Tibial nerve (tissue), 4 donors: ENCODE measurements around the gene GLRX2.

Source experiments
- EP300 ChIP-seq, 2 donors: sonication (generic); formaldehyde crosslinking; IDR thresholded peaks; one replicate each; pipeline ENCODE4 v1.6.1; 2017; ENCODE audit warnings: antibody characterized with exemption in 2 of 2, mild to moderate bottlenecking in 1 of 2
- TF ChIP-seq, protein P1 (sequence below), 5 experiments: fragments of 200-600 bp in 3 of 5; fragments of 450-650 bp in 2 of 5; sonication (generic) in 3 of 5; IDR thresholded peaks; one replicate each; pipeline ENCODE4 v1.5.1; 2016 to 2019; ENCODE audit warnings: antibody characterized with exemption in 5 of 5, mild to moderate bottlenecking in 3 of 5, moderate library complexity in 2 of 5

DNA sequence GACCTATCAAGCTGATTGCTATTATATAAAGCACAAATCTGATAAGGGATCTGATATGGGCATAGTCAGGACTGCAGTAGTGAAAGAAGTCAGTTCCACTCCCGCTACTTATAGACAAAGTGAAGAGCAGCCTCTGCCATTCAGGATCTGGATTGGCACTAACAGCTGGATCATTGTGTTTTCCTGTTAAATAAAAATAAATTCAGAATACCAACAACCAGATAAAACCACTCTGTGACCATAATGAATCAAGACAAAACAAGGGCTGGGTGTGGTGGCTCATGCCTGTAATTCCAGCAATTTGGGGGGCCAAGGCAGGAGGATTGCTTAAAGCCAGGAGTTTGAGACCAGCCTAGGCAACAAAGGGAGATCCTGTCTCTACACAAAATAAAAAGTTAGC lies 5.0 kb upstream of the GLRX2 start:
- TF ChIP-seq, protein P1, sequence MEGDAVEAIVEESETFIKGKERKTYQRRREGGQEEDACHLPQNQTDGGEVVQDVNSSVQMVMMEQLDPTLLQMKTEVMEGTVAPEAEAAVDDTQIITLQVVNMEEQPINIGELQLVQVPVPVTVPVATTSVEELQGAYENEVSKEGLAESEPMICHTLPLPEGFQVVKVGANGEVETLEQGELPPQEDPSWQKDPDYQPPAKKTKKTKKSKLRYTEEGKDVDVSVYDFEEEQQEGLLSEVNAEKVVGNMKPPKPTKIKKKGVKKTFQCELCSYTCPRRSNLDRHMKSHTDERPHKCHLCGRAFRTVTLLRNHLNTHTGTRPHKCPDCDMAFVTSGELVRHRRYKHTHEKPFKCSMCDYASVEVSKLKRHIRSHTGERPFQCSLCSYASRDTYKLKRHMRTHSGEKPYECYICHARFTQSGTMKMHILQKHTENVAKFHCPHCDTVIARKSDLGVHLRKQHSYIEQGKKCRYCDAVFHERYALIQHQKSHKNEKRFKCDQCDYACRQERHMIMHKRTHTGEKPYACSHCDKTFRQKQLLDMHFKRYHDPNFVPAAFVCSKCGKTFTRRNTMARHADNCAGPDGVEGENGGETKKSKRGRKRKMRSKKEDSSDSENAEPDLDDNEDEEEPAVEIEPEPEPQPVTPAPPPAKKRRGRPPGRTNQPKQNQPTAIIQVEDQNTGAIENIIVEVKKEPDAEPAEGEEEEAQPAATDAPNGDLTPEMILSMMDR (IDR thresholded peaks at IDR 0.05) = no peak
- TF ChIP-seq EP300 (IDR thresholded peaks at IDR 0.05) = no peak
